ENCODE data around the gene AIP. TPM values are rescaled to one million over a fixed set of nuclear protein-coding genes. Genes with fewer than 3 reads are reported as not detected.

Gene AIP
- total RNA-seq, 1 experiment from 2014 or later = 110 TPM

GRCh38 chr11:67490727-67491065, 7.9 kb downstream of the AIP start:
- Histone ChIP-seq H3K36me3 (ENCODE audit: control insufficient read depth, insufficient read depth, low read length) (peaks cover 12% of the 10 kb centered on the region), H3K4me1 (0 out of 2 replicates have a peak, but pooled peaks cover 5% of the 10 kb centered on the region), H3K4me3 (ENCODE audit: low read depth, low read length) (no peak overlapping the region), H3K27me3 (replicated peaks; ENCODE audit: control insufficient read depth, insufficient read depth, low read length) (no peaks in the 10 kb centered on the region), H3K9me3 (no peaks in the 10 kb centered on the region)
- ChIA-PET POLR2A (no interaction called here), CTCF (interaction anchor here (0.6 to 1.1 kb wide), 3 partner anchors 89 to 151 kb away, joined by 3 to 9 read pairs (median 7); partner anchors contain the start of genes PPP1CA and RAD9A)
- H3K4me1 Mint-ChIP-seq (ENCODE audit: low read depth, unreplicated experiment) = peaks cover 6% of the 10 kb centered on the region
- no peak overlapping the region for H3K27ac Mint-ChIP-seq (ENCODE audit: unreplicated experiment)
- BruUV-seq (replicated peaks) = no TSS peak
- H3K4me3 Mint-ChIP-seq (ENCODE audit: unreplicated experiment) = no peak overlapping the region
- intact Hi-C loops (cut with micrococcal nuclease; ENCODE audit: unreplicated experiment) = no loop called here
- no peak for TF ChIP-seq CTCF (IDR thresholded peaks at IDR 0.05; ENCODE audit: insufficient read depth in 1 of 2, low read depth in 1 of 2, low read length in 1 of 2, severe bottlenecking in 1 of 2, unreplicated experiment in 1 of 2)
- no peak for DNase-seq
- peaks cover 66% of the 10 kb centered on the region for H3K36me3 Mint-ChIP-seq (ENCODE audit: insufficient read depth, unreplicated experiment)
- H3K27me3 Mint-ChIP-seq (ENCODE audit: insufficient read depth, unreplicated experiment) = no peaks in the 10 kb centered on the region
- H3K9me3 Mint-ChIP-seq (ENCODE audit: unreplicated experiment) = no peaks in the 10 kb centered on the region

- POLR2A ChIA-PET = no interaction called here
Measured at GRCh38 chr11:67491276-67492068, 8.6 kb downstream of the AIP start.

More at GRCh38 chr11:67491276-67492068, 8.6 kb downstream of the AIP start:
- Histone ChIP-seq H3K9me3 (no peaks in the 10 kb centered on the region), H3K27me3 (replicated peaks; ENCODE audit: control insufficient read depth, insufficient read depth, low read length) (no peaks in the 10 kb centered on the region), H3K4me3 (ENCODE audit: low read depth, low read length) (no peak overlapping the region), H3K36me3 (ENCODE audit: control insufficient read depth, insufficient read depth, low read length) (peaks cover 12% of the 10 kb centered on the region), H3K4me1 (0 out of 2 replicates have a peak, but pooled peaks cover 5% of the 10 kb centered on the region)
- Mint-ChIP-seq H3K4me3 (ENCODE audit: unreplicated experiment) (no peak overlapping the region), H3K36me3 (ENCODE audit: insufficient read depth, unreplicated experiment) (peaks cover 70% of the 10 kb centered on the region), H3K27ac (ENCODE audit: unreplicated experiment) (no peak overlapping the region), H3K4me1 (ENCODE audit: low read depth, unreplicated experiment) (peaks cover 6% of the 10 kb centered on the region), H3K27me3 (ENCODE audit: insufficient read depth, unreplicated experiment) (no peaks in the 10 kb centered on the region), H3K9me3 (ENCODE audit: unreplicated experiment) (no peaks in the 10 kb centered on the region)
- no TSS peak for BruUV-seq (replicated peaks)
- no peak for DNase-seq
- intact Hi-C loops (cut with micrococcal nuclease; ENCODE audit: unreplicated experiment) = no loop called here
- no peak for TF ChIP-seq CTCF (IDR thresholded peaks at IDR 0.05; ENCODE audit: insufficient read depth in 1 of 2, low read depth in 1 of 2, low read length in 1 of 2, severe bottlenecking in 1 of 2, unreplicated experiment in 1 of 2)
- CTCF ChIA-PET = interaction anchor here (0.5 to 1.1 kb wide), 4 partner anchors 90 to 851 kb away, joined by 3 to 9 read pairs (median 5); partner anchors contain the start of genes PPP1CA and RAD9A
